ENCODE results near the gene EVPL.
A peak's percentile ranks its signal among the peaks of the same experiment; 100 is the strongest.
"Not testable (repeated sequence)": the region's sequence is repeated elsewhere in the genome, so short reads cannot be mapped to it uniquely, and the experiment has no call there.

Gene EVPL

DNA sequence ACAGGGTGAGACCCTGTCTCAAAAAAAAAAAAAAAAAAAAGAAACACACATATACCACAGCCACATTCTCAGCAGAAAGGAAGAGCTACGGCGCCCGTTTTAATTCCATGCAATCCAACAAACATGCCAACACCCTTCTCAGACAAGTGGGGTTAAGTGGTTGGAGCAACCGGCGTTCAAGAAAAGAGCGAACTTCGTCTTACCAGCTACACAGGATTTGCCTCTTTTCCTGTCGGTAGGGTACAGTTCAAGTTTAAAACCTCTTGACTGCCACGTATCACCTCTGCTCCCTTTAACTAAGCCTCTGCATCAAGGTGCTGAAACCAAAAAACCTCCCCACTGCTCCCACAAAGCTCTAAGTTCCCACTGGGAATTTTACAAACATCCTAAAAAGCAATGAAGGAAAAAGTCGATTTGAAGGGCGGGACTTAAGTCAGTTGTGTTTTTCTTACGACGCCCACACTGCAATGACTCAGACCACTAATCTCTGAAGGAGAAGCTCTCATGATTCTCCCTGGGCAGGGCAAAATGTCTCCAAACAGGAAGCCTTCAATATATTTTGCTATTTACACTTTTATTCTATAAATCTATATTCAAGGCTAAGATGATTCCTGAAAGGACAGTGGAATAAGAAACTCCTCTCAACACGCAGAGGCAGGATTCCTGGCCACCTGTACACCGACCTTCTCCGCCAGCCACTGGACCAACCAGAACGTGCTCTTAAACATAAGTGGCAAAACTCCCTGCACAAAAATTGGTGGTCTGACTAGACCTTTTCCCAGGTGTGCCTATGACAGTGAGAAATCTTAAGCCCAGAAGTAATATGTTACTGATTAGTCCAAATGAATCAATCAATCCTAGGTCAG is 26.4 kb upstream of the EVPL start:
- CTCF ChIA-PET = interaction anchor here (0.6 to 0.9 kb wide), 2 partner anchors 25 to 246 kb away, joined by 3 read pairs; partner anchors contain the start of gene ZACN
- Mint-ChIP-seq H3K27ac (peak overlapping the region; percentile 25), H3K36me3 (peaks cover 56% of the 10 kb centered on the region), H3K4me3 (no peak overlapping the region), H3K9me3 (no peaks in the 10 kb centered on the region), H3K27me3 (no peaks in the 10 kb centered on the region), H3K4me1 (no peaks in the 10 kb centered on the region)
- DNase-seq = no peak

DNA sequence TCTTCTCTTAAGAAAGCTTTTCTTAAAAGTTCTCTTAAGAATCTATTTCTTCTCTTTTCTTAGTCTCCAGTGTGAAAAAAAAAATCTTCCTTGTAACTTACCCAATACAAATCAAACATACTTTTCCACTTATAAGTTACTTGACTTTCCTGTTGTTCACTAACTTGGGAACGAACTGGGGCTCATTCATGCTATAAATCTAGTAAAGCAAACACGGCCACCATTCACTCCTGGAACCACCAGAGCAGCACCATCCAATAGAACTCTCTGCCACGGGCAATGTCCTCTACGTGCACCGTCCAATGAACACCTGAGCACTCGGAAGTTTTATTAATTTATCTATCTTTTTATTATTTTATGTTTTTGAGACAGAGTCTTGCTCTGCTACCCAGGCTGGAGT is 24.5 kb upstream of the EVPL start:
- H3K4me1 Mint-ChIP-seq = no peaks in the 10 kb centered on the region
- DNase-seq = no peak
- no peak overlapping the region for H3K27ac Mint-ChIP-seq
- H3K9me3 Mint-ChIP-seq = no peaks in the 10 kb centered on the region
- CTCF ChIA-PET = no interaction called here
- no peaks in the 10 kb centered on the region for H3K27me3 Mint-ChIP-seq
- H3K36me3 Mint-ChIP-seq = peaks cover 52% of the 10 kb centered on the region
- no peak overlapping the region for H3K4me3 Mint-ChIP-seq

DNA sequence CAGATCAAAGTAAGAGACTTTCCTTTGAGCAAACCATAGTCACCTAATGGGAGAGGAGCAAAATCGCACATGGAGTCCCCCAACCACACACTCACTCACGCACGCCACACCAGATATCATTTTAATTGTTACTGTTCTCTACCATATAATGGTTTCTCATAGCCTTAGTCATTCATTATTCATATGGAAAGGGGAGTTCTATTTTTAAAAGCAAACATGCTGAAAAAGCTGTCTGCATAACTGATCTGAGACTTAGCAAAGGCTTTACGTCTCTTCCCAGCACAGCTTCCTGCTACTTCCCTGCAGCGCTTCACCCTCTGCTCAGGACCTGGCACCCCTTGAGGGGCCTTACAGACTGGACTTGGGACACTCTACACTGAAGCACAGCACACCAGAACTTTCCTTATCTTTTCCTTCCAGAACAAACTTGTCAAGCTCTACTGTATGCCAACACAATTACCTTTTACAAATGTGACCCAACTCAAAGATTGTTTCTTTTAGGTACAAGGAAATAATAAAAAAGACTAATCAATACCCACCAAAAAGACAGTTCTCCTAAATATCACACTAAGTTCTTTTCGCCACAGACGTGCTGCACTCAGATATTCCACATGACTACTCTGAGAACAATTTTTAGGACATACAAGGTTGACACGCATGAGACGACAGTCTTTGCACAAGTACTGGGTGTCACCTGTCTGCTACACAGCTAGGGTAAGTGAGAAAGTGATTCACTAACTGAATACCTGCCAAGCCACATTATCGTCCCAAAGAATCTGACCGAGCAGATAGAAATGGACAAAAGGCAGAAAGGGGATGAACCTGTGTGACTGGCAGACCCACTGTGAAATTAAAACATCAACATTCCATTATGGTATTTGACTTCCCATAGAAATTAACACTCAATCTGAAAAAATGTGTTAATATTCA is 23.7 kb upstream of the EVPL start:
- no peaks in the 10 kb centered on the region for H3K27me3 Mint-ChIP-seq
- H3K9me3 Mint-ChIP-seq = no peaks in the 10 kb centered on the region
- CTCF ChIA-PET = interaction anchor here (0.9 to 1.2 kb wide), 2 partner anchors 37 to 287 kb away, joined by 3 read pairs; no protein-coding TSS in a partner anchor
- no peak for DNase-seq
- no peaks in the 10 kb centered on the region for H3K4me1 Mint-ChIP-seq
- no peak overlapping the region for H3K27ac Mint-ChIP-seq
- H3K4me3 Mint-ChIP-seq = no peak overlapping the region
- H3K36me3 Mint-ChIP-seq = peaks cover 52% of the 10 kb centered on the region

DNA sequence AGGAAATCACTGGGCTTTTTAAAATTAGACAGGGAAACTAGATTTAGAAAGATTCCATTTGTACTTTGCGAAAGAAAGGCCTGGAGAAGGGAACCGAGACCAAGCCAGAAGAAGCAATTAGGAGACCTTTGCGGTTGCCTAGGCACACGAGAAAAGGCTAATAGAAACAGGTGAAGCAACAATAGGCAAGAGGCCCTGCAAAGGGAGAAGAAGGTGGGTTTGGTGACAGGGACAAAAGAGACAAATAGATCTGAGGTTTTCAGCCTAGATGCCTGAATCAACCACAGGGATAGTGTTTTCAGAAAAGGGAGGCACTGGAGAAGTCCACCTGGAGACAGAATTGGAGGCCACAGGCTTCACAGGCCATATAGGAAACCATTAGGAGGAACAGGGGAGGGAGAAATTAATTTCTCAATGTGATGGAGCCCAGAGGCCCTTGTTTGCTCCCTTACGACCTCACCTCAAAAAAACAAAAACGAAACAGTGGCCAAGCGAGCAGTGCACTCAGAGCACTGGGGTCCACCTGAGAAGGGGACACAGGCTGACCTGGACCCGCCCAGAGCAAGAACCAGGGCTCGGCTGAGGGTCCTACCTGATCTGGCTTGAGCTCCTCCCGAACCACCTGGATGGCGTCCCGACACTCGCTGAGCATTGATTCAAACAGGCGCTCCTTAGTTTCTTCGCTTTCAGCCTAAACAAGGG is 22.9 kb upstream of the EVPL start:
- no peak overlapping the region for H3K4me3 Mint-ChIP-seq
- H3K27ac Mint-ChIP-seq = no peak overlapping the region
- no peak for DNase-seq
- CTCF ChIA-PET = interaction anchor here (0.9 to 1.7 kb wide), 3 partner anchors 36 to 288 kb away, joined by 3 to 6 read pairs (median 3); no protein-coding TSS in a partner anchor
- H3K36me3 Mint-ChIP-seq = peaks cover 56% of the 10 kb centered on the region
- no peaks in the 10 kb centered on the region for H3K9me3 Mint-ChIP-seq
- H3K27me3 Mint-ChIP-seq = no peaks in the 10 kb centered on the region
- H3K4me1 Mint-ChIP-seq = no peaks in the 10 kb centered on the region

DNA sequence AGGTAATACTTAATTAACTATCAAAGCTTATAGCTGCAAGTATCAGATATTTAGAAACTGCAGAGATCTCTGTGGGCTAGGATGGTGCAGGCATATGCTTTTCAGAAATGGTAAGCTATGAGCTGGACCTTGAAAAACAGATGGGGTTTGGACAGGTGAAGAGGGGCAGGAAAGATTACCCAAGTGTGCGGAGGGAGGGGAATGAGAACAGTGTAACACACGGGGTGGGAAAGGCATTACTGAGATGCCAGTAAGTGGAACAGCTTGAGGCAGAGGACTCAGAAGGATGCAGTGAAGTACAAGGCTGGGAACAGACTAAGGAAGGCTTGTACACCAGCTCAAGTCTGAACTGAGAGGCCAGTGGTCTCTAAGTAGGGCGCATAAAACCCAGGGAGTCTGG is 22.1 kb upstream of the EVPL start:
- Mint-ChIP-seq H3K27ac (no peak overlapping the region), H3K36me3 (peaks cover 63% of the 10 kb centered on the region), H3K27me3 (no peaks in the 10 kb centered on the region), H3K4me1 (no peaks in the 10 kb centered on the region), H3K9me3 (no peaks in the 10 kb centered on the region), H3K4me3 (no peak overlapping the region)
- no peak for DNase-seq
- CTCF ChIA-PET = interaction anchor here (1.7 kb wide), 1 partner anchor 35 kb away, joined by 6 read pairs; no protein-coding TSS in a partner anchor

DNA sequence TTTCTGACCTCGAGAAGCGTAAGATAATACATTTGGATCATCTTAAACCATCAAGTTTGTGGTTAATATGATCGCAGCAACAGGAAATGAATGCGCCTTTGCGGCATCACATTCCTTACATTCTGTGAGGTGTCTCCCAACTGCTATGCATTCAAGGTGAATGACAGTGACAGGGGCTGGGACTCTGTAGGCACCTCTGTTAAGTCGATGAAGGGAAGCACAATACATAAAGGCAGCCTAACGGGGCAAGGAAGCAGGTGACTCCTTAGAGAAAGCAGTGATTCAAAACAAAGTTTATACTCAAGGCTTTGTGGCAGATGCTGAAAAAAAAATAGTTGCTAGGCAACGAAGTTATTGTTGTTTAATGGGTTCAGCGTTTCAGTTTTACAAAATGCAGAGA is 21.6 kb upstream of the EVPL start:
- no peaks in the 10 kb centered on the region for H3K27me3 Mint-ChIP-seq
- H3K36me3 Mint-ChIP-seq = peaks cover 63% of the 10 kb centered on the region
- H3K27ac Mint-ChIP-seq = no peak overlapping the region
- no peaks in the 10 kb centered on the region for H3K9me3 Mint-ChIP-seq
- CTCF ChIA-PET = interaction anchor here (1.7 kb wide), 1 partner anchor 35 kb away, joined by 6 read pairs; no protein-coding TSS in a partner anchor
- DNase-seq = no peak
- no peak overlapping the region for H3K4me3 Mint-ChIP-seq
- no peaks in the 10 kb centered on the region for H3K4me1 Mint-ChIP-seq

DNA sequence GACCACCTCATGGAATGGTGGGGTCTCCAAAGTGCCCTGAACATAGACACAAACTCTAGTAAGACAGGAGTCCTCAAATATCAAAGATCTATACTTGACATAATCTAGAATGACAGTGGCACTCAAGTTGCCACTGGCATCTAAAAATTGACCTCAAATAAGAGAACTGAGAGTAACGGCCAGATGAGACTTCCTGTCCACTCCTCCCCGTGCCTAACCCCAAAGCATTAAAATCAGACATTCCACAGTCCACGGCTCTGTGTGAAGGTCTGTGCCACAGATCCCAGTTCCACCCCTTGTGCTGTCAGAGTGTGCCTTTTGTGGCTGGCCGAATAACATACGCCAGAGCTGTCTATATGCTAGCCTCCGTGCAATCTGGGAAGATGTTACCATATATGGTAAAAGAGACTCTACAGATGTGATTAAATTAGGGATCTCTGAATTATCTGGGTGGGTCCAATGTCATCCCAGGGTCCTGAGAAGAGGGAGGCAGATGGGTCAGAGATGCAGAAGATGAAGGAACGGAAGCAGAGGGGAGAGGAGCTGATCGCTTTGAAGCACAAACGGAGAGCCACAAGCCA is 21.0 kb upstream of the EVPL start:
- CTCF ChIA-PET = interaction anchor here (0.7 to 1.7 kb wide), 2 partner anchors 34 to 310 kb away, joined by 3 to 6 read pairs; no protein-coding TSS in a partner anchor
- Mint-ChIP-seq H3K9me3 (no peaks in the 10 kb centered on the region), H3K36me3 (peaks cover 66% of the 10 kb centered on the region), H3K27ac (no peak overlapping the region), H3K4me1 (no peaks in the 10 kb centered on the region), H3K4me3 (no peak overlapping the region), H3K27me3 (no peaks in the 10 kb centered on the region)
- no peak for DNase-seq

DNA sequence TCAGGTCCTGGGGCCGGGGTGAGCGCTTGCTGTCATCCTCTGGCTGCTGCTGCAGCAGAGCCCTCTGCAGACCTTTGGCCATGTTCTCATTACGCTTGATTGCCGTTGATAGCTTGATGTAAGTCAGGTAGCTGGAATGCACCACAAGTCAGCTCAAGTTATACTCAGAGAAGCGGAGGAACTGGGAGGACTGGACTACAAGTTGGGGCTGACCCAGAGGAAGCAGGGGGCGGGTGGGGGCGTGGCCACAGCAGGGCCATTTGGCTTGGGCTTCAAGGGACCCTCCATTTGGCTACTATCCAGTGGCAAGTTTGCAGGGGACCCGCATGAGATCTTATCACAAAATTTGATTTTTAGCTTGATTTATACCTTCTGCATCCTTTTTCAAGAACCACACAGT is 19.0 kb upstream of the EVPL start:
- H3K36me3 Mint-ChIP-seq = peaks cover 66% of the 10 kb centered on the region
- no peak overlapping the region for H3K4me3 Mint-ChIP-seq
- H3K9me3 Mint-ChIP-seq = no peaks in the 10 kb centered on the region
- H3K27me3 Mint-ChIP-seq = no peaks in the 10 kb centered on the region
- no peaks in the 10 kb centered on the region for H3K4me1 Mint-ChIP-seq
- CTCF ChIA-PET = interaction anchor here (1.4 to 1.8 kb wide), 2 partner anchors 15 to 32 kb away, joined by 3 to 5 read pairs; no protein-coding TSS in a partner anchor
- H3K27ac Mint-ChIP-seq = no peak overlapping the region
- DNase-seq = no peak

DNA sequence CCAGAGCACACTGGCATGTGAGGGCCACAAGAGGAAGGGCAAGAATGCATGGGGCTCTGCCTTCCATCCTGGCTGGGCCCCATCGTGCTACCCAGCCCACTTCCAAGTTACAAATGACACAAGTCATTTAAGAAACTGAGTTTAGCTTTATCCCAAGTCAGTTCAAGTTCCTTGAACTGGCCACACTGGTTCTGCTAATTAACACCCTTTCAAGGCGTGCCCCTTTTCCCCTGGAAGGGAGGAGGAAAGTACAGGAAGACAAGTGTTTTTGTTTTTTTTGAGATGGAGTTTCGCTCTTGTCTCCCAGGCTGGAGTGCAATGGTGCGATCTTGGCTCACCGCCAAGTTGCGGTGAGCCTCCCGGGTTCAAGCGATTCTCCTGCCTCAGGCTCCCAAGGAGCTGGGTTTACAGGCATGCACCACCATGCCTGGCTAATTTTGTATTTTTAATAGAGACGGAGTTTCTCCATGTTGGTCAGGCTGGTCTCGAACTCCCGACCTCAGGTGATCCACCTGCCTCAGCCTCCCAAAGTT is 17.4 kb upstream of the EVPL start:
- CTCF ChIA-PET, DNase-seq, H3K4me3 Mint-ChIP-seq, H3K27ac Mint-ChIP-seq, H3K4me1 Mint-ChIP-seq, H3K27me3 Mint-ChIP-seq, H3K9me3 Mint-ChIP-seq: not testable (repeated sequence)
- peaks cover 67% of the 10 kb centered on the region for H3K36me3 Mint-ChIP-seq

DNA sequence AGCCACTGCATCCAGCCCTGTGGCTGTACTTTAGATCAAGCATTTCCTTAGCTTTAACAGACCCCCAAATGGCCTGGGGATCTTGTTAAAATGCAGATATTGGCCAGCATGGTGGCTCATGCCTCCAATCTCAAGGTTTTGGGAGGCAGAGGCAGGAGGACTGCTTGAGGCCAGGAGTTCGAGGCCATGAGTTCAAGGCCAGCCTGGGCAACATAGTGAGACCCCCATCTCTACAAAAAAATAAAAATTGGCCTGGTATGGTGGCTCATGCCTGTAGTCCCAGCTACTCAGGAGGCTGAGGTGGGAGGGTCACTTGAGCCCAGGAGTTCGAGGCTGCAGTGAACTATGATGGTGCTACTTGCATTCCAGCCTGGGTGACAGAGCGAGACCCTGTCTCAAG is 15.8 kb upstream of the EVPL start:
- H3K9me3 Mint-ChIP-seq, H3K4me3 Mint-ChIP-seq, H3K27me3 Mint-ChIP-seq, H3K27ac Mint-ChIP-seq, H3K4me1 Mint-ChIP-seq, DNase-seq: not testable (repeated sequence)
- CTCF ChIA-PET = interaction anchor here (0.6 kb wide), 1 partner anchor 169 kb away, joined by 3 read pairs; no protein-coding TSS in a partner anchor
- peaks cover 68% of the 10 kb centered on the region for H3K36me3 Mint-ChIP-seq

DNA sequence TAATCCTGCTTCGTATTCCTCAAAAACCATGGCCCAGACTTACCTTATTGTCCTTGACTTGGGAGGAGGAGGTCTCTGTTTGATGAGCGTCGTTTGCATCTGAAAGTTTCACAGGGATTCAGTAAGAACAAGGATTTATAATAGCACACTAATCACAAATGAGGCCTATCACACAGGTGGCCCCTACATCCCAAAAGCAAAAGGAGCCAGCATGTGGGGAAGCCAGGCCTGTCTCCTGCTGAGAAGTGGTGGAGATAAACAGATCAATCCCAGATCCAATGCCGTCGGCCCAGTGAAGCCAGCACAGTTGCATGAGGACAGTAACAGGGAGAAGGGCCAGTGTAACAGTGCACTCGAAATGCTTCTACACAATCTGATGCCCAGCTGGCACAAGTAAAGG is 13.3 kb upstream of the EVPL start:
- no peaks in the 10 kb centered on the region for H3K9me3 Mint-ChIP-seq
- CTCF ChIA-PET = no interaction called here
- peaks cover 62% of the 10 kb centered on the region for H3K36me3 Mint-ChIP-seq
- H3K27me3 Mint-ChIP-seq = no peaks in the 10 kb centered on the region
- no peak overlapping the region for H3K4me3 Mint-ChIP-seq
- H3K4me1 Mint-ChIP-seq = peaks cover 2% of the 10 kb centered on the region
- no peak for DNase-seq
- no peak overlapping the region for H3K27ac Mint-ChIP-seq

DNA sequence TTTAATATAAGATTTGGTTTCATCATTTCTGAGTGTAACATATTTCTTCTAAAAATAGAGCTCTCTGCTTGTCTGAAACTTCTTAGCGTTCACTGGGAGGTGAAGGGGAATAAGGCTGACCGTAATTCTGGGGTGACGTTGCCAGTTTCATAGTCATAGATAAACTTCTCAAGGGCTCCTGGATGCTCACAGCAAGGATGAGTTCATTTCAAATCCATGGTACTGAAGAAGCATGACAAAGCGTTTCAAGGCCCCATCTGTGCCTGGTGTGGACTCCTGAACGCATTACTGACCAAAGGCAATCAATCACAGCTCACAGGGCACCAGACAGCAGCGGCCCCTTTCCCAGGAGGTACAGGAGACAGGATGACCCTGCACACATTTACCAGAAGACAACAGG is 12.0 kb upstream of the EVPL start:
- H3K4me3 Mint-ChIP-seq = no peak overlapping the region
- no peaks in the 10 kb centered on the region for H3K9me3 Mint-ChIP-seq
- H3K4me1 Mint-ChIP-seq = peaks cover 2% of the 10 kb centered on the region
- DNase-seq = no peak
- CTCF ChIA-PET = no interaction called here
- H3K27me3 Mint-ChIP-seq = no peaks in the 10 kb centered on the region
- H3K27ac Mint-ChIP-seq = no peak overlapping the region
- peaks cover 51% of the 10 kb centered on the region for H3K36me3 Mint-ChIP-seq

DNA sequence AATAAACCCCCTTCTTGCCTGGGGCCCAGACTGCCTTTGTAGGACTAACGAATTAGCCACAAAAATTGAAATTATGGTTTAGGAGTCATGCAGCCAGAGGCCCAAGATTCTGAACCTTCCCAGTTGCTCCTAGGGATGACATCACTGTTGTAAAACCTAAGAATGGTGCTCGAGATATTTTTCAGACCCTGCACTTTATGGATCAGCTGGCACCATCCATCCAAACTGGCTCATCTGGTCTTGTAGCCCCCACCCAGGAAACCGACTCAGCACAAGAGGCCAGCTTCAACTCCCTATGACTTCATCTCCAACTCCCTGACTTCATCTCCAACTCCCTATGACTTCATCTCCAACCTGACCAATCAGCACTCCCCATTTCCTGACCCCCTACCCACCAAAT is 10.9 kb upstream of the EVPL start:
- Mint-ChIP-seq H3K4me3 (no peak overlapping the region), H3K4me1 (peaks cover 2% of the 10 kb centered on the region), H3K27me3 (no peaks in the 10 kb centered on the region), H3K27ac (peak overlapping the region; percentile 37), H3K9me3 (no peaks in the 10 kb centered on the region), H3K36me3 (peaks cover 40% of the 10 kb centered on the region)
- DNase-seq = no peak
- CTCF ChIA-PET = no interaction called here
